Hepatocyte (in vitro differentiated cells): ENCODE measurements around the gene OR51B5. TPM values are rescaled to one million over a fixed set of nuclear protein-coding genes. Genes with fewer than 3 reads are reported as not detected.

ENCODE experiments used
- DNase-seq: peaks from one replicate; pipeline ENCODE4 v3.0.0-alpha.2; 2016; ENCODE audit warnings: low spot score
- H2AFZ ChIP-seq: fragments of 200-600 bp; sonication (generic); 2 replicates; pipeline ENCODE4 v1.6.0; 2016; ENCODE audit warnings: antibody characterized with exemption, mild to moderate bottlenecking
- H3K27ac ChIP-seq: fragments of 200-600 bp; sonication (generic); 2 replicates; pipeline ENCODE4 v1.5.1; 2016; ENCODE audit warnings: mild to moderate bottlenecking
- H3K27me3 ChIP-seq: fragments of 200-600 bp; sonication (generic); 2 replicates; pipeline ENCODE4 v1.6.1; 2016
- H3K36me3 ChIP-seq: fragments of 200-600 bp; sonication (generic); replicated peaks from 2 replicates; pipeline ENCODE4 v1.5.1; 2016; ENCODE audit warnings: low read depth; ENCODE audit not compliant: insufficient read depth
- H3K4me1 ChIP-seq: fragments of 200-600 bp; sonication (generic); 2 replicates; pipeline ENCODE4 v1.5.1; 2016; ENCODE audit warnings: mild to moderate bottlenecking, moderate library complexity; ENCODE audit not compliant: insufficient read depth
- H3K4me2 ChIP-seq: fragments of 200-600 bp; sonication (generic); 2 replicates; pipeline ENCODE4 v1.6.0; 2016
- H3K4me3 ChIP-seq: fragments of 200-600 bp; sonication (generic); 2 replicates; pipeline ENCODE4 v1.5.1; 2016; ENCODE audit warnings: mild to moderate bottlenecking
- H3K79me2 ChIP-seq: fragments of 200-600 bp; sonication (generic); 2 replicates; pipeline ENCODE4 v1.6.0; 2017; ENCODE audit warnings: mild to moderate bottlenecking
- H3K9me2 ChIP-seq: fragments of 200-600 bp; sonication (generic); replicated peaks from 2 replicates; pipeline ENCODE4 v1.6.0; 2017; ENCODE audit warnings: mild to moderate bottlenecking; ENCODE audit not compliant: insufficient read depth
- H3K9me3 ChIP-seq: fragments of 200-600 bp; sonication (generic); 2 replicates; pipeline ENCODE4 v1.5.1; 2016; ENCODE audit warnings: low read depth, mild to moderate bottlenecking
- H4K20me1 ChIP-seq: fragments of 200-600 bp; sonication (generic); 2 replicates; pipeline ENCODE4 v1.6.0; 2016; ENCODE audit warnings: mild to moderate bottlenecking; ENCODE audit not compliant: insufficient read depth, poor library complexity, severe bottlenecking
- CTCF ChIP-seq: fragments of 200-600 bp; sonication (generic); IDR thresholded peaks from 2 replicates; pipeline ENCODE4 v1.5.1; 2016; ENCODE audit warnings: antibody characterized with exemption, mild to moderate bottlenecking; ENCODE audit not compliant: poor library complexity
- EZH2 ChIP-seq: fragments of 200-600 bp; sonication (generic); IDR thresholded peaks from 2 replicates; pipeline ENCODE4 v1.6.1; 2016; ENCODE audit warnings: antibody characterized with exemption, mild to moderate bottlenecking, borderline replicate concordance
- EZH2phosphoT487 ChIP-seq: fragments of 200-600 bp; sonication (generic); IDR thresholded peaks from one replicate; pipeline ENCODE4 v1.6.1; 2018; ENCODE audit warnings: antibody characterized with exemption, mild to moderate bottlenecking, low read depth, moderate library complexity; ENCODE audit not compliant: unreplicated experiment, severe bottlenecking
- WGBS: methylation state at CpG from one replicate; pipeline ENCODE4 v1.1.6; 2016; ENCODE audit warnings: low lambda C conversion rate; ENCODE audit errors: missing lambda C conversion rate; 5-methylcytosine and 5-hydroxymethylcytosine counted together
- polyA plus RNA-seq: library from polyadenylated mRNA; unstranded; fragments of >200 nt; fragmentation: Nextera tagmentation; extraction: Ambion mirVana; gene quantifications from 2 replicates; pipeline ENCODE4 v1.2.1, GENCODE V29; 2016
- total RNA-seq: library from RNA; depleted of rRNA; stranded (reverse); fragments of >200 nt; gene quantifications from 2 replicates; pipeline ENCODE4 v1.2.3, GENCODE V29; 2014

Gene OR51B5
- total and polyA plus RNA-seq, 2 experiments from 2014 or later, result 0.20 TPM; not detected in 1

- DNase-seq, result no peak
- no peak within 1 kb of the TSS for H3K4me3 ChIP-seq
- no peaks in the 10 kb centered on the region for H3K9me2 ChIP-seq
- no peaks in the 10 kb centered on the region for H4K20me1 ChIP-seq
- H3K27me3 ChIP-seq, result no peaks in the 10 kb centered on the region
- H2AFZ ChIP-seq, result no peak within 1 kb of the TSS
- H3K4me2 ChIP-seq, result no peak within 1 kb of the TSS
- TF ChIP-seq CTCF (no peak), EZH2phosphoT487 (no peak), EZH2 (no peak)
- no peaks in the 10 kb centered on the region for H3K36me3 ChIP-seq
- no peaks in the 10 kb centered on the region for H3K9me3 ChIP-seq
- no peaks in the 10 kb centered on the region for H3K79me2 ChIP-seq
- H3K27ac ChIP-seq, result no peak within 1 kb of the TSS
- 84% methylated on average over 1 of the region's 1 CpG for WGBS
- no peaks in the 10 kb centered on the region for H3K4me1 ChIP-seq
Observed at GRCh38 chr11:5351208-5351607, 7.9 kb upstream of the OR51B5 start, which contains the start of gene OR51B6. OR51B6 (plus strand) TSS chr11:5351508; CDS start chr11:5351508, 0 bp downstream.

GRCh38 chr11:5349550-5349949 lies 6.2 kb upstream of the OR51B5 start:
- no peak overlapping the region for H3K27ac ChIP-seq
- no peaks in the 10 kb centered on the region for H3K36me3 ChIP-seq
- TF ChIP-seq CTCF, result no peak
- TF ChIP-seq EZH2phosphoT487, result no peak
- TF ChIP-seq EZH2, result no peak
- no peak overlapping the region for H3K4me3 ChIP-seq
- WGBS, result 54% methylated on average over 1 of the region's 1 CpG
- H3K4me2 ChIP-seq, result no peak overlapping the region
- no peak overlapping the region for H2AFZ ChIP-seq
- H3K79me2 ChIP-seq, result no peaks in the 10 kb centered on the region
- no peaks in the 10 kb centered on the region for H3K9me3 ChIP-seq
- no peaks in the 10 kb centered on the region for H3K27me3 ChIP-seq
- no peaks in the 10 kb centered on the region for H4K20me1 ChIP-seq
- H3K9me2 ChIP-seq, result no peaks in the 10 kb centered on the region
- no peak for DNase-seq
- no peaks in the 10 kb centered on the region for H3K4me1 ChIP-seq

GRCh38 chr11:5348551-5349194 lies 5.3 kb upstream of the OR51B5 start:
- no peak overlapping the region for H3K4me2 ChIP-seq
- H3K4me3 ChIP-seq, result no peak overlapping the region
- no peak overlapping the region for H3K27ac ChIP-seq
- H4K20me1 ChIP-seq, result no peaks in the 10 kb centered on the region
- no peaks in the 10 kb centered on the region for H3K36me3 ChIP-seq
- H3K79me2 ChIP-seq, result no peaks in the 10 kb centered on the region
- no peak for DNase-seq
- no peaks in the 10 kb centered on the region for H3K4me1 ChIP-seq
- no peaks in the 10 kb centered on the region for H3K9me3 ChIP-seq
- WGBS, result 40% methylated on average over 3 of the region's 3 CpGs
- TF ChIP-seq CTCF (no peak), EZH2 (no peak), EZH2phosphoT487 (no peak)
- H3K27me3 ChIP-seq, result no peaks in the 10 kb centered on the region
- no peak overlapping the region for H2AFZ ChIP-seq
- no peaks in the 10 kb centered on the region for H3K9me2 ChIP-seq

- DNase-seq, result no peak
- no peaks in the 10 kb centered on the region for H4K20me1 ChIP-seq
- H3K9me2 ChIP-seq, result no peaks in the 10 kb centered on the region
- H3K4me2 ChIP-seq, result no peak overlapping the region
- H3K27ac ChIP-seq, result no peak overlapping the region
- no peaks in the 10 kb centered on the region for H3K79me2 ChIP-seq
- TF ChIP-seq CTCF (no peak), EZH2phosphoT487 (no peak), EZH2 (no peak)
- no peaks in the 10 kb centered on the region for H3K36me3 ChIP-seq
- H3K9me3 ChIP-seq, result no peaks in the 10 kb centered on the region
- no peaks in the 10 kb centered on the region for H3K4me1 ChIP-seq
- WGBS, result 64% methylated on average over 3 of the region's 3 CpGs
- no peak overlapping the region for H3K4me3 ChIP-seq
- no peaks in the 10 kb centered on the region for H3K27me3 ChIP-seq
- no peak overlapping the region for H2AFZ ChIP-seq
Observed at GRCh38 chr11:5345831-5346230, 2.5 kb upstream of the OR51B5 start.
